ENCODE measurements around the gene PAX9.

- TF ChIP-seq, protein P1, sequence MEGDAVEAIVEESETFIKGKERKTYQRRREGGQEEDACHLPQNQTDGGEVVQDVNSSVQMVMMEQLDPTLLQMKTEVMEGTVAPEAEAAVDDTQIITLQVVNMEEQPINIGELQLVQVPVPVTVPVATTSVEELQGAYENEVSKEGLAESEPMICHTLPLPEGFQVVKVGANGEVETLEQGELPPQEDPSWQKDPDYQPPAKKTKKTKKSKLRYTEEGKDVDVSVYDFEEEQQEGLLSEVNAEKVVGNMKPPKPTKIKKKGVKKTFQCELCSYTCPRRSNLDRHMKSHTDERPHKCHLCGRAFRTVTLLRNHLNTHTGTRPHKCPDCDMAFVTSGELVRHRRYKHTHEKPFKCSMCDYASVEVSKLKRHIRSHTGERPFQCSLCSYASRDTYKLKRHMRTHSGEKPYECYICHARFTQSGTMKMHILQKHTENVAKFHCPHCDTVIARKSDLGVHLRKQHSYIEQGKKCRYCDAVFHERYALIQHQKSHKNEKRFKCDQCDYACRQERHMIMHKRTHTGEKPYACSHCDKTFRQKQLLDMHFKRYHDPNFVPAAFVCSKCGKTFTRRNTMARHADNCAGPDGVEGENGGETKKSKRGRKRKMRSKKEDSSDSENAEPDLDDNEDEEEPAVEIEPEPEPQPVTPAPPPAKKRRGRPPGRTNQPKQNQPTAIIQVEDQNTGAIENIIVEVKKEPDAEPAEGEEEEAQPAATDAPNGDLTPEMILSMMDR (IDR thresholded peaks at IDR 0.05; ENCODE audit: insufficient read depth, low read length, poor library complexity, severe bottlenecking), result no peak
- TF ChIP-seq EZH2phosphoT487 (conservative IDR thresholded peaks at IDR 0.05; ENCODE audit: low read length), result no peak
Observed at GRCh38 chr14:36702474-36702873, 40.8 kb downstream of the PAX9 start.

Measured in SU-DHL-6 (cell line).